HG02759 (cell line): ENCODE measurements around the gene PLEKHA7.
"Not testable (repeated sequence)": the region's sequence is repeated elsewhere in the genome, so short reads cannot be mapped to it uniquely, and the experiment has no call there.

Experiments
- ATAC-seq: cut with Tn5 transposase; IDR thresholded peaks from one replicate; pipeline ENCODE4 v1.9.1; 2021; ENCODE audit warnings: mild to moderate bottlenecking, moderate library complexity; ENCODE audit not compliant: unreplicated experiment

The PLEKHA7 gene

DNA sequence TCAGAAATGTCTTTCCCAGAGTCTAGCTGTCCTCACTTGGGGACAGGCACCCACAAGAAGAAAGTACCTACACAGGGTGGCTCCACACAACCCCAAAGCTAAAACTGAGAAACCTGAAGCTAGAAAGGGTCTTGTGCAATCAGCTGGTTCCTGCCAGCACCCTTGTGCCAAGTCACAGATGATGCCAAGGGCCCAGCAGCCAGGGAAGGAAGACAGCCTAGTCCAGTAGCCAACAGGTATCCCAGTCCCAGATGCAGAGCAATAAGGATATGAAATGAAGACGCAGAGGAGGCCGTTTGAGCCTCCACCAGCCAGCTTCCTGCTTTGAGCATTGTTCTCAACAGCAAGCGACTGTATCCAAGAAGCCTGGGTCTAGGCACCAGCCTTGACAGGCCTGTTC lies 6.1 kb downstream of the PLEKHA7 start:
- ATAC-seq, result no peak

DNA sequence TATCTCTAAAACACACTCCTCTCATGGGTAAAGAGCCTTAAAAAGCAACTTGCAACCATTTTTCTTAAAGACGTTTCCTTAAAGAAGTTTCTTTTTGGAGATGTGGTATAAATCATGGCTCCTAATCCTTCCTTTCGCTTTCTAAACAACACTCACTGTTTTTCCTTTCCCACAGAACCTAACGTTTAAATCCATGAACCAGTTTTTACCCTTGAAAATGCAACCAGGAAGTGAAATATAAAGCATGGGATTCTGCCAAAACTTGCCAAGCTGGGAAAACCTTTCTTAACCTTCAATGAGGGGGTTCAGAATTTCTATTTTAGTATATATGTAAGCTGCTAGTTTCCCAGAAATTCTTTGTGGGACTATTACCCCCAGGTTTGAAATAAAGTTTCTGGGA lies 8.6 kb downstream of the PLEKHA7 start:
- no peak for ATAC-seq

DNA sequence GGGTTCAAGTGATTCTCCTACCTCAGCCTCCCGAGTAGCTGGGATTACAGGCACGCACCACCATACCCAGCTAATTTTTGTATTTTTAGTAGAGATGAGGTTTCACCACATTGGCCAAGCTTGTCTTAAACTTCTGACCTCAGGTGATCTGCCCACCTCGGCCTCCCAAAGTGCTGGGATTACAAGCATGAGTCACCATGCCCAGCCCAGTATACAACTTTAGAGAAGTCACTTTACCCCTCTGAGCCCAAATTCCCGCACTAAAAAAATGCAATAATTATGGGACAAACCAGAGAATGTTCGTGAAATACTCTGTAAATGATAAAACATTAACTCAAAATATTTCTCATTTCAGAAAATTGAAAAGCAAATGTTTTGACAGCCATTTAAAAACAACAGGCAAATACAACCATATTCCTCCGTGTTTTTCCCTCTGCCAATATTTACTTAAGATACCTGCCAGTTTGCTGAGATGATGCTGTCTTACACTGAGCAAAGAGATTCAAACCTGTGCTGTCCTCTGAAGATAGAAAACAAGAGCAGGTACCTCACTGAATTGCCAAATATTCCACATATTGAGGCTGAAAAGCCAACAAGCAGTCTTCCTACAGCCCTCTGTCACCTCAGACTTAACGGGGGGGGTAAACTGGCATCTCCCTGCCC lies 9.6 kb downstream of the PLEKHA7 start:
- no peak for ATAC-seq

DNA sequence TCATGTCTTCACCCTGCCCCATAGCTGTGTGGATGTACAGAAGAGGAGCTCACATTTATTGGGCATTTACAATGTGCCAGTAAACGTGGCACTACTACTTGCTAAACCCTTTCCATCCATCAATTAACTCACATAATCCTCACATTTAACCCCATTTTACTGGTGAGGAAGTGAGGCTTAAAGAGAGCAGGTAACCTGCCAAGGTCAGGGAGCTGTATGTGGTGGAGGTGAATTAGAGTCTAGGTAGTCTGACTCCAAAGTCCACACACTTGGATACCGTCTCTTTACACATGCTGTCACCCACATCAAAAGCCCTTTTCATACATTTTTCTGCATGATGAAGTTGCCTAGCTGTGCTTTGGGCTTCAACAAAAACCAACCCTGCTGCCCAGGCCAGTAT lies 10.8 kb downstream of the PLEKHA7 start:
- no peak for ATAC-seq

DNA sequence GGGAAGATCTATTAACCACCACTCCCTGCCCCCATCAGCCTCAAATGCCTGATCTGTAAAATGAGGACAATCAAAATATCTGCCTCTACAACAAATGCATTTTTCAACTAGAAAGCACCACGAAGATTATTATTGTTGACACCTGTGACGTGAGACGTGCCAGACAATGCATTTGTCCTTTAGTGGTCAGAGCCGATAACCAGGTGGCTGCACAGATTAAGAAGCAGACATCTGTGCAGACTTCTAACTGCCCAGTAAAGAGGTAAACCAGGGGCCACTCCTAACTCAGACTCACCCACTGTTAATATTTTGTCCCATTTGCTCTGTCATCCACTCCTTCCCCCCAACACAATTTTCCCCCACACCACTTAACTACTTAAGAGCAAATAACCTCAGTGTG lies 11.7 kb downstream of the PLEKHA7 start:
- no peak for ATAC-seq

DNA sequence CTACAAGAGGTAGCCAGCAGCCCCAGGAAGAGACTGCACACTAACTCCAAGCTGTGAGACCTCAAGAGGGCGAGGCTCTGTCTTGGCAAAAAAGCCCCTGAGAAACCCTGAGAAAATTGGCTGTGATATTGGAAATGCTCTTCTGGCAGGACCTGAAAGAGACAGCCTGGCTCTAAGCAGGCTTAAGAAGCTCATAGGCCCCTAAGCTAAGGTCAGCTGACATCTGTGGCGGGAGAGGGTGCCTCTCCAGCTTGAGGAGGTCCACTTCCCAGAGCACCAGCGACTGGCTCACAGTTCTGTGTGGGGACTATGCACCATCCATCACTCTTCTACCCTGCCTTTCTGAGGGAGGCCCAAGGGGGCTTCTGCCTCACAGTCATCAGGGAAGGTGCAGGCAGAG lies 12.4 kb downstream of the PLEKHA7 start:
- ATAC-seq, result no peak

DNA sequence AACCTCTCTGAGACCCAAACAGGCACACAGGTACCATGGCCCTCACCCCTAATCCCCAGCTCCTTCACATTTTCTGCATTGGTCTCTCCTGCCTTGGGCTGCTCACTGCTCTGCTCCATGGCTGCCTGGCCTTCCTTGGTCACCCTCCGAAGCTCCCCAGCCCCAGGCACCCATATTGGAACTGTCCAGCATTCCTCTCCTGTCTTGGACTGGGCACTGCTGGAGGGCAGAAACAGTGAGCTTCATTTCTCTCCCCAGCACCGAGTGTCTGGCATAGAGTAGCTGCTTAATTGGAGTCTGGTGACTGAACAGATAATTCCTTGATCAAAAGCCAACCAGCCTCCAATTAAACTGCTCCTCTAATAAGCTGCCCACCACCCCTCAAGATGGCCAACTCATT lies 13.2 kb downstream of the PLEKHA7 start:
- no peak for ATAC-seq

DNA sequence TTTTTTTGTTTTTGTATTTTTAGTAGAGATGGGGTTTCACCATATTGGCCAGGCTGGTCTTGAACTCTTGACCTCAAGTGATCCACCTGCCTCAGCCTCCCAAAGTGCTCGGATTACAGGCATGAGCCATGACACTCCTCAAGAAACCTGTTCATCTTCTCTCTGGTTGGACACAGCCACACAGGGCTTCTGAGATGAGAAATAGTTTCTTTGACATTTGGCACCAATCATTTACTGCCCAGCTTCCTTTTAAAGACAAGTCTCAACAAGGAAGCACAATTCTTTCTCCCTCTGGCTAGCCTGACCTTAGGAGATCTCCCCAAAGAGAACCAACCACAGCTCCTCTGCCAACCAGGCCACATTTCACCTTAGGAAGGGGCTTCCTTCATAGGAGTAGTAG lies 14.0 kb downstream of the PLEKHA7 start:
- ATAC-seq, result not testable (repeated sequence)

DNA sequence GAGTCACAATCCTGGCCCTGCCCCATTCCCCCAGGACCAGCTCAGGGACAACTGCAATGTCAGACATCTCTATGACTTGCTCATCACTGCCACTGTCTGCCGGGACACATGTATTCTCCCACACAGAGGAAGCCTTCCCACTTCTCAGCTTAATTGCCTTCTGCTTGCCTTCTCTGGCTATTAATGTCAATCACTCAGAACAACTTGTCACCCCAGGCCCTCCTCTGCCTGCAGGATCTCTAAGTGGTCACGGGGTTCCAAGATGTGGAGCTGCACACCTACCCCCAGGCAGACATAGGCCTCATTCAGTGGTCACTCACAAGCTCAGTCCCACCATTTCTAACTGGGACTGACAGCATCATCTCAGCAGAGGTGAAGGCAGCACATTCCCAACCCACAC lies 15.1 kb downstream of the PLEKHA7 start:
- no peak for ATAC-seq

DNA sequence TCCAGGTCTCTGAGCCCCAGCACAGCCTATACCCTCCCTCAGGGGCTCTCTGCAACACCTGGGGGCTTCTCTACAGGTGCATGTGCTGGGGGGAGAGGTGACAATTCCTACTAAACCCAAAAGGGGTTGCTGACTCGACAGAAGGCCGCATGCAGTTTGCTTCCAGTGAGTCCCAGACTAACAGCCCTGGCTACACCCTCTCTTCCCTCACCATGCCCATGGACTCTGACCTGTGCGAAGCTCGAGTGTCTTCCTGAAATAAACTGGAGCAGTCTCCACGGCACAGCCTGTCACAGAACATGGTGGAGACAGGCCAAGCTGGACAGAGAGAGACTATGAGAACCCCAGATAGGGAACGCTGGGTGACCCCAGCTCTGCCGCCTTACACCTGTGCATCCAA lies 16.6 kb downstream of the PLEKHA7 start:
- ATAC-seq, result no peak

DNA sequence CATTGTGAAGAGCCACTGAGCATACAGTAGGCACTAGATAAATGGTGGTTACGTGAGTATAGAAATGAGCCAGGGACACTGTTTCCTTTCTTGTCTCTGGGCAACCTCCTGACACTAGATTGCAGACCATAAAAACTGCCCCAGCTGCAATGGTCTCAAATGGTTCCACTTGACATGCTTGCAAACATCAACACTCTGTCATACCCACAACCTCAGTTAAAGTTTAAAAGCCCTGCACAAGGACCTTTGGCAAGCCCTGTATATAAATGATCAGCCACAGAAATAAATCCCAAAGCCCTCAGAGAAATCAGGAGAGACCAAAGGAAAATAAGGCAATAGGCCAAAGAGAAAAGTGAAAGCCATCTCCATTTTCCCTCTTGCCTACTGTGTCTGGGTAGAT lies 20.7 kb downstream of the PLEKHA7 start:
- peak; percentile 67 for ATAC-seq

DNA sequence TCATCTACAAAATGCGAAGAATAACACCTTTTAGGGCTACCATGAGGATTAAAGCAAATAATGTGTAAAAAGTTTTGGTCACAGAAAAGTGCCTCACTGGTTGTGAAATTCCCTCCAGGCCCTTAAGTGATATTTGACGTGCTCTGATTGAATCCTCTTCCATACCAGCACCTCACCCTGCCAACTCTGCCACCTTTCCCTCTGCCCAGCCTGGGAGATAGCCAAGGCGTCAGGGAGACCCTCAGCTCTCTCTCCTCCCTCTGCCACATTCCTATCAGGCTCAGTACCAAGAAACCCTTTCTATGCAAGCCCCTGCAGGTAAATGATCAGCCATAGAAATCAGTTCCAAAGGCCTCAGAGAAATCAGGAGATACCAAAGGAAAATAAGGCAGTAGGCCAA lies 21.4 kb downstream of the PLEKHA7 start:
- ATAC-seq, result no peak

DNA sequence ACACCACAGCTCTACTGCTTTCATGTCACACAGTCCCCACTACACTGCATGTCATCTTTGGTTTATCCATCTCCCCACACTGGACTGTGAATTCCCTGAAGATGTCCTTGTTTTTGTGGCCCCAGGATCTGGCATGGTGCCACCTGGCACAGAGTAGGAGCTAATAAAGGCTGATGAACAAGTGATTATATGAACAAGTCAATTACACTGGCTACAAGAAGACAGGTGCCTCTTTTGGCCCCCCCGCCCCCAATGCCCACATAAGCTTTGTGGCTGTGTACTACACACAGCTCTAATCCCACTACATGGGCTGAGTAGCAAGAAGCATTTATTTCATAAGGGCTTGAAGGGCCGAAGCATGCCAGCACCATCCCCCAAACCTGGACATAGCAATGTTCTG lies 24.7 kb downstream of the PLEKHA7 start:
- no peak for ATAC-seq

DNA sequence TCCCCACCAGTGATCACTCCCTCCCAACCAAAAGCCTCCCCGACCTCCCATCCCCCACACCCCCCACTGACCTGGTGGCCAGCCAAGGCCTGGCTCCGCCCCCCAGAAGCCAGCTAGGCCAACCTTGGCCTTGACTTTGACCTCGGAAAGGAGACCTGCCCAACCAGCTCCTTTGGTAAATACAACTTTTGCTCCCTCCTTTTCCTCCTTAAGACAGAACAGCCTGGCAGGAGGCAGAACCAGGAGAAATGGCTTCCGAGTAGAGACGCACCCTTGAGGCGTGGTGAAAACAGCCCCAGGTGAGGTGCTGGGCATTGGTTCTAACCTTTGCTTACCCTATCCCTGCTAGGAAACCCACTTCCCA lies 27.0 kb downstream of the PLEKHA7 start:
- no peak for ATAC-seq

DNA sequence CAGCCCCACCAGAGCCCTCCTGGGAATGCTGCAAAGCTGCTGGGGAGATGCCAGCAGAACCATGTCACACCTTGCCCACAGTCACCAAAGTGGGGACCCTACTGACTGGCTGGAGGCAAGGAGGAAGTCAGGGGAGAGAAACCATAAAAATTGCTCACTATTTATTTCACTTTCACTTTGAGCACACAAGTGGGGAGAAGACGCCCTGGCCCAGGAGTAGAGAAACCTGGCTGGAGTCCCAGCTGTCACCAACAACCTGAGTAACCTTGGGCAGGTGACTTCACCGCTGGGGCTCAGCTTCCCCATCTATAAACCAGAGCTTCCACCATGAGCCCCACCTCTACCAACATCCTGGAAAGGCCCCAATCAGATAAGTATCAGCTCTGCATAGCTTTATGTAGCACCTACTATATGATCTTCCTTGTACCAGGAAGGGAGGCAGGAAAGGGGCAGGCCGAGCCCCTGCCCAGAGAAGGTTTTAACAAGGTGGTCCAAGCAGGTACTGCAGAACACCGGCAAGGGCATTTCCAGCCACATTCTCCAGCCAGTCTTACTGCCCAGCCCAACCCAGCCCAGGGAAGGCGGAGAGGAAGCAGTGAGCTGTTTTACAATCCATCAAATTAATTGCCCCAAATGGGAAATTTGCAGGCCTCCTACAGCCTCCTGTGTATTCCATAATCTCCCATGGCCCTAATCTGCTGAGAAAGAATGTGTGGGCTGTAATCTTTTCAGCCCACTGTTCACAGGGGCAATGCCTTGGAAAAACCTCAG lies 27.6 kb downstream of the PLEKHA7 start:
- ATAC-seq, result peak; percentile 96

DNA sequence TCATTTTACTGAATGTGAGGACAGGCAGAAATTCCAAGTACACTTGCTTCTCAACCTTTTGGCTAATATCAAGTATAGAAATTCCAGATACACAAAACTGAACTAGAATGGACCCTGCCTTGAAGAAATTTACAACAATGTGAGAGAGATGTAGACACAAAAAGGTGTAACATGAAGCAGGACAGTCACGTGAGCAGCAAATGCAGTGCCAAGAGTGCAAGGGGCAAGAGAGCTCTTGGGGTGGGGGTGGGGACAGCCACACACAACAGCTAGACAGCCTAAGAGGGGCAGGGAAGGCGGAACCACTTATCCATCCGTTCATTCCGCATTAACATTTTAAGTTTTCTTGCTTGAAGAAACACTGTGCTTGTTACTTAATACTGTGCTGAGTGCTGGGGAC lies 28.9 kb downstream of the PLEKHA7 start:
- ATAC-seq, result no peak

DNA sequence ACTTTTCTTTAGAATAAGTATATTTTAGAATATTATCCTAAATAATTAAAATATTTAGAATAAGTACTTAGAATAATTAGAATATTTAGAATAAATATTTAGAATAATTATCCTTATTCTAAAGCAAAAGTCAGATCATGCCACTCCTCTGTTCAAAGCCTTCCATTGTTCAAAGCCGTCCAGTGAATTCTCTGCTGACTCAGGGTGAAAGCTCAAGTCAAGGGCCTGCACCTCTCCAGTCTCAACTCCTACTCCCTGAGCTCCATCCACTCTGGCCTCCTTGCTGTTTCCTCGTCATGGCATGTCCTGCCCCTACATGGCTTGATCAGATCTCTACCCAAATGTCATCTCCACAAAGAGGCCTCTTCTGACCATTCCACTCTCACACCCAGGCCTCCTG lies 30.0 kb downstream of the PLEKHA7 start:
- no peak for ATAC-seq

DNA sequence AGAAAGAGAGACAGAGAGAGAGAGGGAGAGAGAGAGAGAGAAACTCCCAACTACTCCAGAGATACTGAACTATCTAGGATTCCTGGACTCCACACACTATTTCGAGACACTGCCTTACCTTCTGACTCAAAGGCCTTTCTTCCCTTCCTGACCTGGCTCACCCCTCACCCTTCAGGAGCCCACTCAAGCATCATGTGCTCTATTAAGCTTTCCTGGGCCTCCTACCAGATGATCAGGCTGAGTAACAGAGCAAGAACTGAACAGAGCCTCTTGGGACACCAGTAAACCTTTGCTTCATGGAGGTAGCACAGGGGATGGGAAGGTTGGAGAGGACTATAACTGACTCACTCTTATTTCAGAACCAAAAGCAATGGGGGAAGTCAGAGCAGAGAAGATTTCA lies 31.4 kb downstream of the PLEKHA7 start:
- no peak for ATAC-seq

DNA sequence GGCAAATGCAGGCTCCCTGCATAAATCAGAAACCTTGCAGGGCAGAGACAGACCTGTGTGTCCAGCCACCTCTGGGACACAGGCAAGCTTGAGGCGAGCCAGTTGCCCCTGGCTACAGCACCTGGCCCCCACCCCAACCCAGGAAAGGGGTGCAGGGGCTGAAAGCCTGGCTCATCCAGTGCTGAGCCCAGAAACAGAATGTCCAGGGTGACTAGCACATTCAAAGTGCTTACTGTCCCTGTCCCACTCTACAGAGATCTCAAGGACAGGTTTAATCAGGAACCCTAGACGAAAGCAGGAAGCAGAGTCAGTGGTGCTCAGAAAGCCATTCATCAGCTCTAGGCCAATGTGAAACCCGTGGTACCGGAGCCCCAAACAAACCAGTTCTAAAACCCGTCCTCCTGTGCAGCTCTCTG lies 31.9 kb downstream of the PLEKHA7 start:
- no peak for ATAC-seq

DNA sequence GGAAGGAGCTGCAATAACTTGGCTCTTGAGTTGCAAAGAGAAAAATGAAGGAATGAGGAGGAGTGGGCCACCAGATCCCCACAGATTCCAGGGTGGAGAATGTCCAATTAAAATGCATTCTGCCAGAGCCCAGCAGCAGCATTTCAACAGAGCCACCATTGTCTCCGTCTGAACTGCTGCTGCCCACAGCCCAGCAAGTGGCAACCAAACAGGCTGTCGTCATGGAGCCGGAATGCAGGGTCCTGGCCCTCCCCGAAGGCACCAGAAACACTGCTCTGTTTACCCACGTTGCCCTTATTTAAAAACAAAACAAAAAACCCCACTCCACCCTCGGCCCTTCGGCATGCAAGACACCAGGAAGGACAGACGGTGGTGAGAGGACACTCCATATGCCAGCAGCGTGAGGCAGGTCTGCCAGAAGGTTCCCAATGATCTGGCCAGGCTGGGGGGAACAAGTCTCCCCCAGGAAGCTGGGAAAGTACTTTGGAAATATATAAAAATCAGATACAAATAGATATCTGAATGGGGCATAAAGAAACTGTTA lies 32.5 kb downstream of the PLEKHA7 start:
- ATAC-seq, result no peak

DNA sequence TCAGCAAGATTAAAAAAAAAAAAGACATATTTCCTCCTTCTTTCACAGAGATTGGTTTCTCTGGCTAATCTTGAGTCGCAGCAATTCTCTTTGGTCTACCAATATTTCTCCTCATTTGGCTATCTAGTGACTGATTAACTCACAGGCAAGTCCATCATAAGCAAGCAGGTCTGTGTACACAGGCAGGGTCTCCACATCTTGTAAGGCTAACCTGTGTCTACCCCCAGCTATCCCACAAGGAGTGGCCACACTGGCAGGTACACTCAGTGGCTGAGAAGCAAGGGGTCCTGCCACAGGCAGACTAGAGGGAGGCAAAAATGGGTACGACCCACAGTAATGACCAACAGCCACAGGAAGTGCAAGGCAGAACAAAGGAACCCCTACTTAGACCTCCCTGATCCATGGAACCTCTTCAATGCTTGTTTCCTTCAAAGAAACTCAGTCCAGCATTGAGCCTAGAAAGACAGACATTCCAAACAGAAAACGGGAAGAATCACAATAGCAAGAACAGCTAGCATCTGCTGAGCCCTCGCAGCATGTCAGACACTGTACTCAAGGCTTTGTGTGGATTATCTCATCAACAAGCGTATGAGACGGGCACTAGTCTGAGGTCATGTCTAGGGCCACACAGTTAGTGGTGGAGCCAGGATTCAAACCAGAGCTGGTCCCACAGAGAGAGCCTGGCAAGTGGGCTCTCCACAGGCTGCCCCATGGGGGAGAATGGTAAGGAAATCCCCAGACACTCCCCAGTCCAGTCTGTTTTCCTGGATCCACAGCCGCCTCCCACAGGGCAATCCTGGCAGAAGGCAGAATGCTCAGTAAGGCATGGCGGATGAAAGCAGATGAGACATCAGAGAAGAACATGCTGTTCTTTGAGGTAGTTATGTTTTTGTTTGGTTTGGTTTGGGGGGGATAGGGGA lies 34.3 kb downstream of the PLEKHA7 start:
- ATAC-seq, result no peak

DNA sequence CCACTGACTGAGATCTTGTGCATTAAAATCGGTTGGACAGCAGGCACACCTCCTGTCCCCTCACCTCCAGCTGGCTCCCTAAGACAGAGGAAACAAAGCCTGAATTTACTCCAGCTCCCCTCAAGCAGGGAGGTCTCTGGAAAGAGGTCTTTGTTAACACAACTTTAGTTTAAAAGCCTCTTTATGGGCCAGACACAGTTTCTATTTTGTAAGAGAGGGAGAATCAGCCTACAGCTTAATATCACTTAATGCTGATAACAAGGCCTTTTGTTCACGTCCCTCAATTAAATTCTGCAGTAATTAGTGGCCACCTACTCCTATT lies 36.3 kb downstream of the PLEKHA7 start:
- no peak for ATAC-seq
